ENCODE data around the gene ARFGEF3.

DNA sequence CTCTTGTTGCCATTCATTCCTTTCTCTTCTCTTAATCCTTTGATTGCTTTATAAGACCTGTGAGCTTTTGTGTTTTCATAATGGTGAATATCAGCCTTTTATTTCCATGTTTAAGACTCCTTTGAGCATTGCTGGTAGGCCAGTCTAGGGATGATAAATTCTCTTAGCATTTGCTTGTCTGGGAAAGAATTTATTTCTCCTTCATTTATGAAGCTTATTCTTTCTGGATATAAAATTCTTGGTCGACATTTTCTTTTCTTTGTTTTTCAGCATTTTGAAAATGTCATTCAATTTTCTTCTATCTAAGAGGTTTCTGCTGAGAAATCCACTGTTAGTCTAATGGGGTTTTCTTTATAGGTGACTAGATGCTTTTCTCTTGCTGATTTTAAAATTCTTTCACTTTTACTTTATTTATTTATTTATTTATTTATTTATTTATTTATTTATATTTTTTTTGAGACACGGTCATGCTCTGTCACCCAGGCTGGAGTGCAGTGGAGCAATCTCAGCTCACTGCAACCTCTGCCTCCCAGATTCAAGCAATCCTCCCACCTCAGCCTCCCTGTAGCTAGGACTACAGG lies 15.0 kb downstream of the ARFGEF3 start:
- TF ChIP-seq, protein P1, sequence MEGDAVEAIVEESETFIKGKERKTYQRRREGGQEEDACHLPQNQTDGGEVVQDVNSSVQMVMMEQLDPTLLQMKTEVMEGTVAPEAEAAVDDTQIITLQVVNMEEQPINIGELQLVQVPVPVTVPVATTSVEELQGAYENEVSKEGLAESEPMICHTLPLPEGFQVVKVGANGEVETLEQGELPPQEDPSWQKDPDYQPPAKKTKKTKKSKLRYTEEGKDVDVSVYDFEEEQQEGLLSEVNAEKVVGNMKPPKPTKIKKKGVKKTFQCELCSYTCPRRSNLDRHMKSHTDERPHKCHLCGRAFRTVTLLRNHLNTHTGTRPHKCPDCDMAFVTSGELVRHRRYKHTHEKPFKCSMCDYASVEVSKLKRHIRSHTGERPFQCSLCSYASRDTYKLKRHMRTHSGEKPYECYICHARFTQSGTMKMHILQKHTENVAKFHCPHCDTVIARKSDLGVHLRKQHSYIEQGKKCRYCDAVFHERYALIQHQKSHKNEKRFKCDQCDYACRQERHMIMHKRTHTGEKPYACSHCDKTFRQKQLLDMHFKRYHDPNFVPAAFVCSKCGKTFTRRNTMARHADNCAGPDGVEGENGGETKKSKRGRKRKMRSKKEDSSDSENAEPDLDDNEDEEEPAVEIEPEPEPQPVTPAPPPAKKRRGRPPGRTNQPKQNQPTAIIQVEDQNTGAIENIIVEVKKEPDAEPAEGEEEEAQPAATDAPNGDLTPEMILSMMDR (IDR thresholded peaks at IDR 0.05), result no peak
- TF ChIP-seq POLR2AphosphoS5 (IDR thresholded peaks at IDR 0.05) (no peak), POLR2A (IDR thresholded peaks at IDR 0.05; ENCODE audit: low read depth) (no peak)
